Measurements from ENCODE around the gene ARAP1.

The ARAP1 gene

DNA sequence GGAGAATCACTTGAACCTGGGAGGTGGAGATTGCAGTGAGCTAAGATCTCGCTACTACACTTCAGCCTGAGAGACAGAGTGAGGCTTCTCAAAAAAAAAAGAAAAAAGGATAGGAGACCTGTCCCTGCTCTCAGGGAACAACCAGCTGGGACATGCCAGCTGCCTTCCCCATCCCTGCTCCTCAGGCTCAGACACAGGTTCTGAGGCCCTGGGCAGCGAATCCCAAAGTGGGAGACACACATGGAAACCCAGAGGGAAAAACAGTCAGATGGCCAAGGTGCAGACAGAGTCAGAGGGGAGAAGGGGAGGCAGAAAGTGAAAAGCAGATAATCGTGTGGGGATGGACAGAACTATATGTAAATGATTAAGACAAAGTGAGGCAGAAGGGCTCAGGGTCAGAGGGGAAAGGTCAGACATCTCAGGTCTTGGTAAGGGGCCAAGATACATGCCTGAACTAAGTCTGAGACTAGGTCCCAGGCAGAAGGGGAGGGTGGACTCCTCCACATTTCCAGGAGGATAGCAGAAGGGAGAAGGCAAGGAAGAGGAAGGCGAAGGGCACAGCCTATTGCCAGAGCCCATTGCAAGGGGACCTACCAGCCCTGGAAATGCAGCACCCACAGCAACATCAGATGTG is 27.4 kb upstream of the ARAP1 start:
- no peak for DNase-seq

- DNase-seq: no peak
Observed at GRCh38 chr11:72778535-72779494, 26.6 kb upstream of the ARAP1 start.

- no peak for DNase-seq
Observed at GRCh38 chr11:72777755-72778278, 25.6 kb upstream of the ARAP1 start.

GRCh38 chr11:72776844-72777754 is 24.9 kb upstream of the ARAP1 start:
- DNase-seq: no peak

DNA sequence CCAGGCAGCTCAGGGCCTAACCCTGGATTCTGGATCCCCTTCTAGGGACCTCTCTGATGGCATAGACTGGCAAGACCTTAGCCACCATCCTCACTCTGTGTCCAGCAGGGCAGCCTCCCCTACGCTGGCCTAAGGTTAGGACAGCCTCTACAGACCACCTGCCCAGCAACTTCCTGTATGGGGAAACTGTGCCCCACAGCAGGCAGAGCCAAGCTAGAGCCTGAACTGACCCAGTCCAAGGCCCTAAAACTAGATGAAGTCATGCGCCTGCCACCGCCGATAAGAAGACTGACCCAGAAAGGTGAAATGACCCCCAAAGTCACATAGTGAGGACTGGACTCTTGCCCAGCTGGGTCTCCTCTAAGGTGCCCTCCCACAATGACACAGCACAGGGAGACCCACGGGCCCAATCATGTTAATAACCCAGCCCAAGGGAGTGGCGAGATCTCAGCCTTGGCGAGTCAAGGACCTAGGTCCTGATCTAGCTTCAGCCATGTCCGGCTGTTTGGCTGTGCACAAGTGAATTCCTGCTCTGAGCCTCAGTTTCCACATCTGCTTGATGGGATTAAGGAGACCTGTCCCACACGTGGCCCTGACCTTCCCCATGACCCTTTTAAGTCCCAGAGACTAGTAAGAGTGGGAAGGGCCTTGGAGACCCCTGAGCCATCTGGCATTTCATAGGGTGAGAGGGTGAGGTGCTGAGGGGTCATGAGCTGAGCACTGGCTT is 24.1 kb upstream of the ARAP1 start:
- DNase-seq: no peak

GRCh38 chr11:72775288-72776110 is 23.3 kb upstream of the ARAP1 start:
- no peak for DNase-seq

GRCh38 chr11:72774499-72774898 is 22.3 kb upstream of the ARAP1 start:
- no peak for DNase-seq

DNA sequence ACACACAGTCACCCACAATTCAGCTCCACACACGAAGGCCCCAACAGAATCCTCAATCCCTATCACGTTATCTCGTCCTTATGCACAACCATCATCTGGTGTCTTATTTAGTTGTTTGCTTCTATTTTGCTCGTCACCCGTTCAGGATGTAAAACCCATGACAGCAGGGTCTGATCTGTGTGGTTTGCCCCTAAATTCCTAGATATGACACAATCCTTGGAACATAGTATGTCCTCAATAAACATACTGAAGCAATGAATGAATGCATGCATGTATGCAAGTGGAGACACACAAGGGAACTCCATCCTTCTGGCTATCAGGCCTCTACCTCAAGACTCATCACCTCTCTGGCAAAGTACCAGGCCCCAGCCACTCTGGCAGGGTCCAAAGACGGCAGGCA is 21.5 kb upstream of the ARAP1 start:
- DNase-seq: no peak

DNA sequence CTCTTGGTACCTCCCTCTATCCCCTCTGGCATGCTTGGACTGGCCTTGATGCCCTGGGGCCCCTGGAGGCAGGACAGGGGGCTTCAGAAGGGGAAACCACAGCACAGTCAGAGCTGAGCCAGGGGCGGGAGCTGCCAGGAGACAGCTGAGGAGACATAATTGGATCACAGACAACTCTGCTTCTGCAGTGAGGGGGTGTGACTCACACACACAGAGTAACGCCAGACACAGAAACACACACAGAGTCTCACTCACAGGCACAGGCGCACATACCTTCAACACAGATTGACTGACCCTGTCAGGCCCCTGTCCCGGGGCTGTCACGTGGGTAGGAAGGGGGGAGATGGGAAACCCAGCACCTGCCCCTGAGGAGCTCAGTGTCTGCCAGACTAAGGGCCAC is 21.1 kb upstream of the ARAP1 start:
- DNase-seq: no peak

DNA sequence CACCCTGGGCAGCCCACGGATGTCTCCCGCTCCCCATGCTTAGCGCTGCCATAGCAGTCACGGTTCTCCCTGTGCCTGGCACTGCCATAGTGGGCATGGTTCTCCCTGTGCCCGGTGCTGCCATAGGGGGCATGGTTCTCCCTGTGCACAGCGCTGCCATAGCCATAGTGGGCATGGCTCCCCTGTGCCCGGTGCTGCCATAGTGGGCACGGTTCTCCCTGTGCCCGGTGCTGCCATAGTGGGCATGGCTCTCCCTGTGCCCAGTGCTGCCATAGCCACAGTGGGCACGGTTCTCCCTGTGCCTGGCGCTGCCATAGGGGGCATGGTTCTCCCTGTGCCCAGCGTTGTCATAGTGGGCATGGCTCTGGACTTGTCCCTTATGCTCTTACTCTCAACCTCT is 19.9 kb upstream of the ARAP1 start:
- DNase-seq: no peak

- no peak for DNase-seq
Observed at GRCh38 chr11:72771507-72771906, 19.3 kb upstream of the ARAP1 start.

- DNase-seq: no peak
Observed at GRCh38 chr11:72770799-72771198, 18.6 kb upstream of the ARAP1 start.

DNA sequence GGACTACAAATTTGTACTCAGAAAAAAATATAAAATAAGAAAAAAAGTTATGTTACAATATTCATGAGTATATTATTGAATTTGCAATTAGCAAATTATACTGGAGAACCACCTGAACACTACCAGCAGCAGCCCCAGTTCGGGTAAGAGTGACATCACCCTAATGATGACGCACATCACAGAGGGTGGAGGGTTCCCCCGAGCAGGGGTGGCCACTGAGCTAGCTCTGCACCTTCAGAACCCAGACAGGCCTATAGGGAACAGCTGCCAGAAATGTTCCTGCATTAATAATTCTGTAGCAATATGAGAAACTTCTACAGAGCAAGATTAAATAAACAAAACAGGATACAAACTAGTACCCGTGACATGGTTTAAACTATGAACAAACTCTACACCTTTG is 17.5 kb upstream of the ARAP1 start:
- no peak for DNase-seq

DNA sequence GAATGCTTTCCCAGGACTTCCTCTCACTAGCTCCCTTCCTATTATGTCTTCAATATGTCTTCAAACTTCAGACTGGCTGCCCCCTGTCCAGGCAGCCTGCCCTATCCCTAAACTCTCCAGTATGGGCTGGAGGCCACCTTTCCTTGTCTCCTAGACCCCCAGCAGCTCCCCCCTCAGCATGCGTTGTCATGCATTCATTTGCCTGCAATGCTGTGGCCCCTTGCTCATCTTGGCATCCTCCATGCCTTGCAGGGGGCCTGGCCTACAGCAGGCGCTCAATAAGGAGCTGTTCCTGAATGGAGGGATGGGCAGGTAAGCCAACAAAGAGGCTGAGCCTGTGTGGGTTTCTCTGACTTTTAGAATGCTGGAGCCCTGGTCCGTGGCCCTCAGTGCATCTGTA is 16.4 kb upstream of the ARAP1 start:
- DNase-seq: no peak

- no peak for DNase-seq
Observed at GRCh38 chr11:72767203-72768062, 15.2 kb upstream of the ARAP1 start.

- no peak for DNase-seq
Observed at GRCh38 chr11:72766152-72766902, 14.1 kb upstream of the ARAP1 start.

GRCh38 chr11:72764503-72764902 is 12.3 kb upstream of the ARAP1 start:
- no peak for DNase-seq

- no peak for DNase-seq
Observed at GRCh38 chr11:72763823-72764222, 11.6 kb upstream of the ARAP1 start.

DNA sequence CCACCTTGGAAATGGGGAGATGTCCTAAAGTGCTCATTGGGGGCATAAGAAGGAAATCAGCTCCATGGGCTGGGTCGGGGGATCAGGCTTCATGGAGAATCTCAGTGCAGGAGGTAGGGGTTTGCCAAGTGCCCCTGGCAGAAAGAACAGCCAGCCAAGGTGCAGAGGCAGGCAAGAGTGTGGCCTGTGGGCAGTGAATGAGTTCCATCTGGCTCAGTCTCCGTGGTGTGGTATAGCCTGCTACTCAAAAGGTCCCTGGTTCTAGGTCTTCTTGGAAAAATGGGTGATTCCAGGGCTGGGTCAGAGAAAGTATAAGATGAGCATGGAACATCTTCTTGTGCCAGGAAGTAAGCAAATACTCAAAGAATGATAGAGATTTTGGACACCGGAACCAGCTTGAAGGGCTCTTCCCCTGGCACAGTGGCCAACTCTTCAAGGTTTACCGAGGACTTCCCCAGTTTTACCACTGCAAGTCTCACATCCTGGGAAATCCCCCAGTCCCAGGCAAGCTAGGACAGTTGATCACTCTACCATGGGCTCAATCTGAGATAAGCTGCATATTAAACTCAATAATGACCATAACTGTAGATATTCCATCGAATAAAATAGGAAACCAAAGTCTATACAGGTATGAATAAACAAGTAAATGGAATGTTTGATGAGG is 10.6 kb upstream of the ARAP1 start:
- DNase-seq: no peak
